ENCODE results near the gene ZSCAN1. TPM values are rescaled to one million over a fixed set of nuclear protein-coding genes. Genes with fewer than 3 reads are reported as not detected.

ZSCAN1 gene
- not detected in 2 replicates for total RNA-seq

GRCh38 chr19:58033741-58034476 is at the start of gene ZSCAN1:
ZSCAN1 (plus strand) TSS chr19:58034025; CDS start chr19:58037837, 3,812 bp downstream.
- intact Hi-C loops (cut with micrococcal nuclease) = no loop called here

GRCh38 chr19:57992841-57993240 is 41.0 kb upstream of the ZSCAN1 start:
- intact Hi-C loops (cut with micrococcal nuclease) = no loop called here

GRCh38 chr19:58000677-58001076 is 33.1 kb upstream of the ZSCAN1 start:
- intact Hi-C loops (cut with micrococcal nuclease) = loop anchor here (5.0 to 10.0 kb wide), 3 partner anchors 154 to 513 kb away; partner anchors contain the start of genes ZNF329, ZNF419 and ZNF776

GRCh38 chr19:58001895-58002369 is 31.9 kb upstream of the ZSCAN1 start:
- intact Hi-C loops (cut with micrococcal nuclease) = loop anchor here (1.0 to 10.0 kb wide), 7 partner anchors 55 to 567 kb away; partner anchors contain the start of genes ZNF256, ZNF329, ZNF417 and ZNF419

GRCh38 chr19:58002384-58003173 is 31.2 kb upstream of the ZSCAN1 start, which contains the start of gene ZNF606:
ZNF606 (minus strand) TSS chr19:58002820; CDS start chr19:58001319, 1,501 bp downstream.
- intact Hi-C loops (cut with micrococcal nuclease) = loop anchor here (1.0 to 10.0 kb wide), 7 partner anchors 55 to 567 kb away; partner anchors contain the start of genes ZNF256, ZNF329, ZNF417 and ZNF419

- intact Hi-C loops (cut with micrococcal nuclease) = loop anchor here (2.0 to 10.0 kb wide), 4 partner anchors 86 to 516 kb away; partner anchors contain the start of genes ZNF329, ZNF417, ZNF419 and ZNF776
These were observed 30.5 kb upstream of the ZSCAN1 start for GRCh38 chr19:58003174-58003828.

GRCh38 chr19:58007285-58007684 is 26.5 kb upstream of the ZSCAN1 start:
- intact Hi-C loops (cut with micrococcal nuclease) = loop anchor here (10.0 kb wide), 1 partner anchor 148 kb away; the partner anchor contains the start of gene ZNF329

- intact Hi-C loops (cut with micrococcal nuclease) = loop anchor here (10.0 kb wide), 1 partner anchor 146 kb away; the partner anchor contains the start of gene ZNF329
These were observed 24.9 kb upstream of the ZSCAN1 start for GRCh38 chr19:58008877-58009276.

- intact Hi-C loops (cut with micrococcal nuclease) = loop anchor here (10.0 kb wide), 1 partner anchor 146 kb away; the partner anchor contains the start of gene ZNF329
These were observed 24.5 kb upstream of the ZSCAN1 start for GRCh38 chr19:58009301-58009665.

GRCh38 chr19:58009666-58010301 is 24.0 kb upstream of the ZSCAN1 start:
- intact Hi-C loops (cut with micrococcal nuclease) = loop anchor here (10.0 kb wide), 1 partner anchor 145 kb away; the partner anchor contains the start of gene ZNF329

GRCh38 chr19:58010507-58010906 is 23.3 kb upstream of the ZSCAN1 start:
- intact Hi-C loops (cut with micrococcal nuclease) = no loop called here

GRCh38 chr19:58014141-58014540 is 19.7 kb upstream of the ZSCAN1 start:
- intact Hi-C loops (cut with micrococcal nuclease) = no loop called here

GRCh38 chr19:58020129-58020528 is 13.7 kb upstream of the ZSCAN1 start:
- intact Hi-C loops (cut with micrococcal nuclease) = no loop called here

- intact Hi-C loops (cut with micrococcal nuclease) = no loop called here
These were observed 12.1 kb upstream of the ZSCAN1 start for GRCh38 chr19:58021541-58022282.

GRCh38 chr19:58022283-58022660 is 11.6 kb upstream of the ZSCAN1 start:
- intact Hi-C loops (cut with micrococcal nuclease) = no loop called here

GRCh38 chr19:58024661-58025060 is 9.2 kb upstream of the ZSCAN1 start:
- intact Hi-C loops (cut with micrococcal nuclease) = no loop called here

GRCh38 chr19:58034477-58034793 is 610 bp downstream of the ZSCAN1 start:
- intact Hi-C loops (cut with micrococcal nuclease) = no loop called here

- intact Hi-C loops (cut with micrococcal nuclease) = no loop called here
These were observed 2.0 kb downstream of the ZSCAN1 start for GRCh38 chr19:58035863-58036262.

GRCh38 chr19:58037927-58038687 is 4.3 kb downstream of the ZSCAN1 start:
- intact Hi-C loops (cut with micrococcal nuclease) = no loop called here

Data from T-helper 2 cell treated with Interferon-gamma antibody and Interleukin-4, amounts not matched to agents 100 ng/mL and 5 ng/mL, for 36 hours (primary cell).